Astrocyte (in vitro differentiated cells and primary cell): Measurements from ENCODE around the gene PLEKHG2.

Source experiments
- CTCF ChIP-seq: IDR thresholded peaks from 2 replicates; pipeline ENCODE4 v1.5.1; 2011; ENCODE audit warnings: low read depth, mild to moderate bottlenecking, inconsistent platforms, low read length, moderate library complexity; ENCODE audit not compliant: insufficient read depth
- EZH2 ChIP-seq: IDR thresholded peaks from 2 replicates; pipeline ENCODE4 v1.6.1; 2012; ENCODE audit warnings: mild to moderate bottlenecking, low read length, inconsistent platforms; ENCODE audit not compliant: insufficient read depth

GRCh38 chr19:39412100-39412866 is at the start of gene PLEKHG2:
- peak; percentile 36 for TF ChIP-seq CTCF
- no peak for TF ChIP-seq EZH2
